Parathyroid adenoma (tissue), 2 donors: ENCODE results near the gene SASH1.

Experiments used
- H2AFZ ChIP-seq: fragments of 300-600 bp; sonication (generic); one replicate; pipeline ENCODE4 v1.7.0; 2017; ENCODE audit warnings: antibody characterized with exemption, mild to moderate bottlenecking
- H3K27ac ChIP-seq: fragments of 300-600 bp; sonication (generic); one replicate; pipeline ENCODE4 v1.7.0; 2017
- H3K27me3 ChIP-seq: fragments of 300-600 bp; sonication (generic); one replicate; pipeline ENCODE4 v1.7.0; 2017; ENCODE audit warnings: low read length; ENCODE audit not compliant: control insufficient read depth, insufficient read depth
- H3K36me3 ChIP-seq: fragments of 300-600 bp; sonication (generic); one replicate; pipeline ENCODE4 v1.7.0; 2017; ENCODE audit warnings: low read length; ENCODE audit not compliant: control insufficient read depth, insufficient read depth
- H3K4me1 ChIP-seq: fragments of 300-600 bp; sonication (generic); one replicate; pipeline ENCODE4 v1.7.0; 2017; ENCODE audit warnings: control low read depth
- H3K4me2 ChIP-seq: fragments of 300-600 bp; sonication (generic); one replicate; pipeline ENCODE4 v1.7.0; 2017; ENCODE audit warnings: low read length
- H3K4me3 ChIP-seq: fragments of 300-600 bp; sonication (generic); one replicate; pipeline ENCODE4 v1.7.0; 2017; ENCODE audit warnings: low read depth, low read length
- H3K79me2 ChIP-seq: fragments of 300-600 bp; sonication (generic); one replicate; pipeline ENCODE4 v1.7.0; 2017; ENCODE audit warnings: control low read depth
- H3K9ac ChIP-seq: fragments of 300-600 bp; sonication (generic); one replicate; pipeline ENCODE4 v1.7.0; 2017; ENCODE audit warnings: mild to moderate bottlenecking
- H3K9me3 ChIP-seq: fragments of 300-600 bp; sonication (generic); one replicate; pipeline ENCODE4 v1.7.0; 2017; ENCODE audit warnings: low read length; ENCODE audit not compliant: control insufficient read depth
- CTCF ChIP-seq: fragments of 300-600 bp; sonication (generic); IDR thresholded peaks from one replicate; pipeline ENCODE4 v1.7.0; 2017; ENCODE audit warnings: antibody characterized with exemption, mild to moderate bottlenecking
- donor health status: primary hyperparathyroidism.

Gene SASH1

DNA sequence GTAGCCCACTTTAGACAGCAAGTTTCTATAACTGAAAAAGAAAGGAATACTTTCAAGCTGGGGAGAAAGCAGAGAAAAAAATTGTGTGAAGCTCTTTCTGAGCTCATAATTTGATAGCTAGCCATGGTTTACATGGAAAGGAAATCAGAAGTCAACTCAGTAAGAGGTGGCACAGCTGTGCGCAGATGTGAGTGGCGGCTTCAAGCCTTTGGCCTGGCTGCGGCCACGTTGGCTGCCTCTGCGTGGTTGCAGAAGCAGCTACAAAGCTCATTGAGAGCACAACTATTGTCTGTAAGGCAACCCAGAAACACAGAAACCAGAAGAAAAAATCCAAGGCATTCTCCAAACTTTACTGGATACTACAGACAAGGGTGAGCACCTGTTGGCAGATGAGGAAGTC is 136.9 kb downstream of the SASH1 start:
- no peak overlapping the region for H3K4me3 ChIP-seq

DNA sequence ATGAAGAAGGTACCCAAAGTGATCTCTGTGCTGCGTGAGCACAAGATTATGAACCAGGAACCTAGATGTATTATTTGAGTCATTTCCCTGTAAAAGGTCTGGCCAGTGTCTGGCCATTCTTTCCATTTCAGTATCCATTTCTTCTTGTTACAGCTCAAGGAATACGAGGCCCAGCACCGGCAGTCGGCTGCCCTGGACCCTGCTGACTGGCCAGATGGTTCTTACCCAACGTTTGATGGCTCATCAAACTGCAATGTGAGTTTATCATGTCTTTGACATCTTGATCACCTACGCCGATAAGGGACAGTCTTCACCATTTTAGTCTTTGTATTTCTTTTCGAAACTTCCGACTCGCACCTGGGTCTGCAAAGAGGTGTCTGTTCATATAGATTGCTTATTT is 144.8 kb downstream of the SASH1 start:
- H3K27me3 ChIP-seq = no peaks in the 10 kb centered on the region
- no peak overlapping the region for H3K4me2 ChIP-seq
- H3K79me2 ChIP-seq = no peaks in the 10 kb centered on the region
- no peak overlapping the region for H3K27ac ChIP-seq
- no peak overlapping the region for H3K4me3 ChIP-seq
- no peak overlapping the region for H2AFZ ChIP-seq
- H3K9ac ChIP-seq = no peak overlapping the region
- H3K4me1 ChIP-seq = no peaks in the 10 kb centered on the region
- no peak for TF ChIP-seq CTCF
- no peaks in the 10 kb centered on the region for H3K36me3 ChIP-seq
- H3K9me3 ChIP-seq = no peaks in the 10 kb centered on the region

More for the DNA sequence above, 136.9 kb downstream of the SASH1 start:
- Histone ChIP-seq H3K27ac (no peak overlapping the region), H3K4me2 (no peak overlapping the region), H3K9ac (no peak overlapping the region), H3K36me3 (no peaks in the 10 kb centered on the region), H3K9me3 (no peaks in the 10 kb centered on the region), H3K27me3 (no peaks in the 10 kb centered on the region), H3K4me1 (no peaks in the 10 kb centered on the region), H3K79me2 (no peaks in the 10 kb centered on the region), H2AFZ (no peak overlapping the region)
- TF ChIP-seq CTCF = no peak

- Histone ChIP-seq H3K27ac (no peak overlapping the region), H2AFZ (no peak overlapping the region), H3K27me3 (no peaks in the 10 kb centered on the region), H3K9ac (no peak overlapping the region), H3K4me1 (no peaks in the 10 kb centered on the region), H3K4me3 (no peak overlapping the region), H3K4me2 (no peak overlapping the region), H3K9me3 (no peaks in the 10 kb centered on the region), H3K36me3 (no peaks in the 10 kb centered on the region), H3K79me2 (no peaks in the 10 kb centered on the region)
- no peak for TF ChIP-seq CTCF
Observed at GRCh38 chr6:148491638-148492251, 149.1 kb downstream of the SASH1 start.

GRCh38 chr6:148492654-148493290 is 150.1 kb downstream of the SASH1 start:
- no peaks in the 10 kb centered on the region for H3K4me1 ChIP-seq
- H3K4me2 ChIP-seq = no peak overlapping the region
- H3K27ac ChIP-seq = no peak overlapping the region
- no peak for TF ChIP-seq CTCF
- H3K4me3 ChIP-seq = no peak overlapping the region
- no peaks in the 10 kb centered on the region for H3K27me3 ChIP-seq
- H3K9me3 ChIP-seq = no peaks in the 10 kb centered on the region
- H2AFZ ChIP-seq = no peak overlapping the region
- no peak overlapping the region for H3K9ac ChIP-seq
- no peaks in the 10 kb centered on the region for H3K36me3 ChIP-seq
- no peaks in the 10 kb centered on the region for H3K79me2 ChIP-seq

DNA sequence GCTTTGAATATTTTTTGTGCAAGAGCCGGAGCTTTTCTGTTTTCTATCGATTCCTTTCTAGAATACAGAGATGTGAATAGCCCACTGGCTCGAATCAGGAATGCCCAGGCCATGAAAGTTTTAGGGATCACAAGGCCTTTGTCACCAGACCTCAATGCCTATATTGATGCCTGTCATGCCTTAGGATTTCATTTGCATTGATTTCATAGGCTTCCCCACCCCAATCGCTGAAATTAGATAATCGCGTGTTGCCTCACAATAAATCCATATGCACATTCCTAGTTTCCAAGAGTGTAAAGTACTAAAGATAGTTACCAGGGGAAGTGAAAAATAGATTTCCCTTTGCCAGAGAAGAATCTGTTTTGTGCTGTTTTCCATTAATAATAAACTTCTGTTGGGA is 150.8 kb downstream of the SASH1 start:
- Histone ChIP-seq H3K4me1 (no peaks in the 10 kb centered on the region), H3K36me3 (no peaks in the 10 kb centered on the region), H3K4me2 (no peak overlapping the region), H3K27ac (no peak overlapping the region), H3K9me3 (no peaks in the 10 kb centered on the region), H2AFZ (no peak overlapping the region), H3K9ac (no peak overlapping the region), H3K27me3 (no peaks in the 10 kb centered on the region), H3K79me2 (no peaks in the 10 kb centered on the region), H3K4me3 (no peak overlapping the region)
- TF ChIP-seq CTCF = no peak
